Loucy (cell line): ENCODE measurements around the gene ARF1.

Source experiments
- H2AFZ ChIP-seq: fragments of 200-600 bp; sonication (generic); 2 replicates; pipeline ENCODE4 v1.6.0; 2016; ENCODE audit warnings: antibody characterized with exemption, mild to moderate bottlenecking, low read length, moderate library complexity
- H3F3A ChIP-seq: fragments of 200-600 bp; 2 replicates; pipeline ENCODE4 v1.6.0; 2016; ENCODE audit warnings: antibody characterized with exemption, low read depth, mild to moderate bottlenecking
- H3K27me3 ChIP-seq: fragments of 200-600 bp; sonication (generic); 2 replicates; pipeline ENCODE4 v1.6.1; 2014; ENCODE audit warnings: low read length, mild to moderate bottlenecking; ENCODE audit not compliant: insufficient read depth, poor library complexity, severe bottlenecking
- H3K36me3 ChIP-seq: fragments of 200-600 bp; sonication (generic); 2 replicates; pipeline ENCODE4 v1.6.1; 2016; ENCODE audit warnings: low read length; ENCODE audit not compliant: insufficient read depth
- H3K4me1 ChIP-seq: fragments of 200-600 bp; sonication (generic); 2 replicates; pipeline ENCODE4 v1.5.1; 2014; ENCODE audit warnings: low read length, mild to moderate bottlenecking; ENCODE audit not compliant: insufficient read depth, poor library complexity, severe bottlenecking
- H3K4me2 ChIP-seq: fragments of 200-600 bp; sonication (generic); 2 replicates; pipeline ENCODE4 v1.6.0; 2014; ENCODE audit warnings: antibody characterized with exemption, low read length, low read depth, mild to moderate bottlenecking; ENCODE audit not compliant: poor library complexity, severe bottlenecking
- H3K4me3 ChIP-seq: fragments of 200-600 bp; sonication (generic); 2 replicates; pipeline ENCODE4 v1.5.1; 2014; ENCODE audit warnings: low read length, mild to moderate bottlenecking, mixed read lengths; ENCODE audit not compliant: poor library complexity, severe bottlenecking
- H3K79me2 ChIP-seq: fragments of 200-600 bp; sonication (generic); 2 replicates; pipeline ENCODE4 v1.6.1; 2014; ENCODE audit warnings: low read length; ENCODE audit not compliant: insufficient read depth
- H3K9ac ChIP-seq: fragments of 200-600 bp; sonication (generic); 2 replicates; pipeline ENCODE4 v1.6.0; 2014; ENCODE audit warnings: mild to moderate bottlenecking, low read depth, low read length, moderate library complexity; ENCODE audit not compliant: poor library complexity, severe bottlenecking
- H3K9me2 ChIP-seq: fragments of 200-600 bp; sonication (generic); replicated peaks from 2 replicates; pipeline ENCODE4 v1.6.1; 2016; ENCODE audit warnings: low read depth, low read length, mixed read lengths
- H3K9me3 ChIP-seq: fragments of 200-600 bp; sonication (generic); 2 replicates; pipeline ENCODE4 v1.6.1; 2014; ENCODE audit warnings: mild to moderate bottlenecking, antibody characterized with exemption, low read length, low read depth; ENCODE audit not compliant: insufficient read depth
- H4K20me1 ChIP-seq: fragments of 200-600 bp; sonication (generic); 2 replicates; pipeline ENCODE4 v1.6.0; 2014; ENCODE audit warnings: antibody characterized with exemption, low read length, mild to moderate bottlenecking; ENCODE audit not compliant: insufficient read depth, poor library complexity, severe bottlenecking
- CTCF ChIP-seq: fragments of 200-600 bp; sonication (generic); conservative IDR thresholded peaks from 2 replicates; pipeline ENCODE4 v1.5.1; 2014; ENCODE audit warnings: mild to moderate bottlenecking, antibody characterized with exemption, low read length
- EZH2phosphoT487 ChIP-seq: fragments of 200-600 bp; IDR thresholded peaks from 2 replicates; pipeline ENCODE4 v1.6.1; 2018; ENCODE audit warnings: antibody characterized with exemption, mild to moderate bottlenecking, moderate library complexity, borderline replicate concordance

The ARF1 gene

GRCh38 chr1:228120857-228121489 is 38.5 kb downstream of the ARF1 start:
- Histone ChIP-seq H3K4me1 (no peaks in the 10 kb centered on the region), H3K79me2 (no peaks in the 10 kb centered on the region), H3K4me2 (no peak overlapping the region), H3K9me3 (peaks cover 5% of the 10 kb centered on the region; the same call in 1 of the 2 replicates), H3F3A (no peaks in the 10 kb centered on the region), H3K9me2 (no peaks in the 10 kb centered on the region), H2AFZ (no peak overlapping the region), H3K4me3 (no peak overlapping the region), H4K20me1 (no peaks in the 10 kb centered on the region), H3K27me3 (peaks cover 8% of the 10 kb centered on the region), H3K36me3 (no peaks in the 10 kb centered on the region), H3K9ac (no peak overlapping the region)
- no peak for TF ChIP-seq EZH2phosphoT487
- TF ChIP-seq CTCF: no peak

DNA sequence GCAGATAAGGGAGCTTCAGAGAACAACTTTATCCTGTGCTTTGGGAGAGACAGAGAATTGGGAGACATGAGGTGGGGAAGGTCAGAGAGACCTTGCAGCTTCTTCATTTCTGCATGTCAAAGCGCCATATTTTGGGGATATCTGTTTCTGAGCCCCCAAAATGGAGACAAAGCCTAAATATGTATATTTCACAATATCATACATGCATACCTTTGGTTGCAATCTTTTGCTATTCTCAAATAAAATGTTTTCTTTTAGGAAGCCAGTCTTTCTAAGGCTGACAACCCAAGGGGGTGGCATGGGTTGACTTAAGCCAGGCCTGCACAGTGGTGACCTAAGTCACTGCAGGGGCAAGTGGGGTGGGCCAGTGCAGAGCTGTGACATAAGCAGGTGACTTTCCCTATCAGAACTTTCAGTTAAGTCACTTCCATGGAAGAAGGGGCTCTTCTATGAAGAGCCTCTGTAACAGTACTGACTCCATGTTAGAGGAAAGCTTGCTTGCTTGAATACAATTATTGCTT is 40.5 kb downstream of the ARF1 start:
- Histone ChIP-seq H3K36me3 (no peaks in the 10 kb centered on the region), H3K4me1 (no peaks in the 10 kb centered on the region), H4K20me1 (no peaks in the 10 kb centered on the region), H3K9me2 (no peaks in the 10 kb centered on the region), H3F3A (no peaks in the 10 kb centered on the region), H3K4me2 (no peak overlapping the region), H3K79me2 (no peaks in the 10 kb centered on the region), H3K4me3 (no peak overlapping the region), H2AFZ (no peak overlapping the region), H3K9ac (no peak overlapping the region), H3K27me3 (peaks cover 8% of the 10 kb centered on the region), H3K9me3 (peaks cover 4% of the 10 kb centered on the region; the same call in 1 of the 2 replicates)
- no peak for TF ChIP-seq CTCF
- no peak for TF ChIP-seq EZH2phosphoT487

DNA sequence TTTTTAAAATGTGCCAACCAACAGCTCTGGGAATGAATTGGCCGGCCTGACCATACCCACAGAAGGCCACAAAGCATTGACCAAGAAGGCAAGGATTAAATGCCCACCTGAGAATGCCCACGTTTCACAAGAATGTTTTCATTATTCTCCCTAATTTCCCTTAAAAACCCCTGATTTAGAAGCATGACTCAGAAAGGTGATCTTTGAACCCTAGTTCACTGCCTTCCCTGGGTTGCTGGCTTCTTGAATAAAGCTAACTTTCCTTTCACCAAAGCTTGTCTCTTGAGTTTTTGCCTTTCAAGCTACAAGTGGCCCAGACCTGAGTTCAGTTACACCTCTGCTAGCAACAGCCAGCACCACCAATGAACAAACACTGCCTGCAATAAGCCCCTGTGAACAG is 41.0 kb downstream of the ARF1 start:
- no peaks in the 10 kb centered on the region for H3K79me2 ChIP-seq
- no peak overlapping the region for H3K9ac ChIP-seq
- H3K36me3 ChIP-seq: no peaks in the 10 kb centered on the region
- no peaks in the 10 kb centered on the region for H4K20me1 ChIP-seq
- no peaks in the 10 kb centered on the region for H3K9me3 ChIP-seq
- no peak for TF ChIP-seq CTCF
- no peak for TF ChIP-seq EZH2phosphoT487
- H3K9me2 ChIP-seq: no peaks in the 10 kb centered on the region
- no peak overlapping the region for H3K4me2 ChIP-seq
- H3K4me1 ChIP-seq: no peaks in the 10 kb centered on the region
- no peak overlapping the region for H3K4me3 ChIP-seq
- peaks cover 8% of the 10 kb centered on the region for H3K27me3 ChIP-seq
- H3F3A ChIP-seq: no peaks in the 10 kb centered on the region
- no peak overlapping the region for H2AFZ ChIP-seq
